ENCODE results near the gene AHCYL1. TPM values are rescaled to one million over a fixed set of nuclear protein-coding genes. Genes with fewer than 3 reads are reported as not detected.

Gene AHCYL1
- polyA plus RNA-seq, 2 of the 4 experiments (the other 2 are of a cell fraction): 124 to 148 TPM

GRCh38 chr1:110004583-110004982 is 20.0 kb downstream of the AHCYL1 start:
- Histone ChIP-seq H3K4me3 (peak overlapping the region; percentile 47), H3K27ac (peak overlapping the region; percentile 84 to 88), H3K4me1 (peaks cover 65% of the 10 kb centered on the region), H3K9me3 (no peaks in the 10 kb centered on the region), H3K4me2 (peak overlapping the region; percentile 96)
- no peak for DNase-seq (ENCODE audit: low read depth in 1 of 2, low spot score in 1 of 2)
- CTCF ChIA-PET: interaction anchor here (1.1 to 5.0 kb wide), 3 partner anchors 18 to 231 kb away, joined by 3 to 46 read pairs (median 4); partner anchors contain the start of gene AHCYL1
- FAIRE-seq: no peak
- no peak for TF ChIP-seq HEYL (CRISPR knock-in tag; IDR thresholded peaks at IDR 0.05)
- no peak for TF ChIP-seq MYC (IDR thresholded peaks at IDR 0.05; ENCODE audit: borderline replicate concordance, low read length)
- no peak for TF ChIP-seq SREBF2 (IDR thresholded peaks at IDR 0.05)
- no peak for TF ChIP-seq FOXS1 (CRISPR knock-in tag; IDR thresholded peaks at IDR 0.05)
- TF ChIP-seq CHD2 (IDR thresholded peaks at IDR 0.05; ENCODE audit: low read length, partially characterized antibody): no peak
- TF ChIP-seq, protein P1, sequence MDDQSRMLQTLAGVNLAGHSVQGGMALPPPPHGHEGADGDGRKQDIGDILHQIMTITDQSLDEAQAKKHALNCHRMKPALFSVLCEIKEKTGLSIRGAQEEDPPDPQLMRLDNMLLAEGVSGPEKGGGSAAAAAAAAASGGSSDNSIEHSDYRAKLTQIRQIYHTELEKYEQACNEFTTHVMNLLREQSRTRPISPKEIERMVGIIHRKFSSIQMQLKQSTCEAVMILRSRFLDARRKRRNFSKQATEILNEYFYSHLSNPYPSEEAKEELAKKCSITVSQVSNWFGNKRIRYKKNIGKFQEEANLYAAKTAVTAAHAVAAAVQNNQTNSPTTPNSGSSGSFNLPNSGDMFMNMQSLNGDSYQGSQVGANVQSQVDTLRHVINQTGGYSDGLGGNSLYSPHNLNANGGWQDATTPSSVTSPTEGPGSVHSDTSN (IDR thresholded peaks at IDR 0.05): no peak
- TF ChIP-seq JUNB (IDR thresholded peaks at IDR 0.05): no peak
- TF ChIP-seq BCL3 (IDR thresholded peaks at IDR 0.05): no peak
- no peak for TF ChIP-seq ZFP36 (IDR thresholded peaks at IDR 0.05; ENCODE audit: borderline replicate concordance, partially characterized antibody)
- TF ChIP-seq HDAC2 (IDR thresholded peaks at IDR 0.05): no peak
- TF ChIP-seq RCOR1 (IDR thresholded peaks at IDR 0.05; ENCODE audit: low read depth, low read length): no peak
- TF ChIP-seq RFX5 (IDR thresholded peaks at IDR 0.05): no peak
- POLR2A ChIA-PET: interaction anchor here (0.7 kb wide), 1 partner anchor 456 kb away, joined by 3 read pairs; the partner anchor contains the start of gene GNAI3
- 5% methylated on average over 1 of the region's 1 CpG for WGBS (ENCODE audit: missing lambda C conversion rate)
- peak in 1 of 2 experiments; percentile 25; a peak in 3 of 6 replicates for ATAC-seq

DNA sequence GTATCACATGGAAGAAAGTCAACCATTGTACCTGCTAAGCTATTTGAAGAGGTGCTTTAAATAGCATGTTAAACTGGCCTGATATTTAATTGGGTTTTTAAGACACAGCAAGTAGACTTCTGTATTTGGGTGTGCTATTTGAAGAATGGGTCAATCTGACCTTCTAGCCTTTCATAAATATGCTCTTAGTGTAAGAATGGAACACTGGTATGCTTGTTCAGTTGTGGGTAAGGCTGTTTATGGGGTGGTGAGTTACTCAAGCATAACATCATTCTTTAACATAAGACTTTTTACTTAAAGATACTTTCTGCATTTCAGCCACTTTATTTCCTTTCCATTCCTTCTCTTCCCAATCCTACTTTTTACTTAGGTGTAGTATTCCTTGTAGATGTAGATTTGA is 21.4 kb downstream of the AHCYL1 start:
- Histone ChIP-seq H3K4me1 (peaks cover 53% of the 10 kb centered on the region), H3K4me3 (peak overlapping the region; percentile 47), H3K27ac (peak overlapping the region in 1 of 2 experiments; percentile 88; a peak in 3 of 6 replicates), H3K9me3 (no peaks in the 10 kb centered on the region), H3K4me2 (peak overlapping the region; percentile 96)
- POLR2A ChIA-PET: no interaction called here
- CTCF ChIA-PET: interaction anchor here (0.6 to 5.0 kb wide), 8 partner anchors 9 to 233 kb away, joined by 3 to 46 read pairs (median 4); partner anchors contain the start of gene AHCYL1
- no peak for DNase-seq (ENCODE audit: low read depth in 1 of 2, low spot score in 1 of 2)
- ATAC-seq: no peak
- no peak for TF ChIP-seq RAD21 (conservative IDR thresholded peaks at IDR 0.05 in 1 of 2, IDR thresholded peaks at IDR 0.05 in 1 of 2)
- no peak for TF ChIP-seq TFCP2L1 (CRISPR knock-in tag; IDR thresholded peaks at IDR 0.05)
- TF ChIP-seq EHF (CRISPR knock-in tag; IDR thresholded peaks at IDR 0.05): no peak
- TF ChIP-seq MAX (IDR thresholded peaks at IDR 0.05): no peak
- no peak for TF ChIP-seq RARB (CRISPR knock-in tag; IDR thresholded peaks at IDR 0.05)
- no peak for TF ChIP-seq PHF8 (IDR thresholded peaks at IDR 0.05; ENCODE audit: borderline replicate concordance, low read depth)
- TF ChIP-seq NPAS2 (CRISPR knock-in tag; IDR thresholded peaks at IDR 0.05; ENCODE audit: borderline replicate concordance): no peak
- no peak for TF ChIP-seq ELK1 (IDR thresholded peaks at IDR 0.05; ENCODE audit: low read depth, low read length)
- TF ChIP-seq TP53 (CRISPR knock-in tag; IDR thresholded peaks at IDR 0.05): no peak
- no peak for TF ChIP-seq KDM5A (IDR thresholded peaks at IDR 0.05)
- no peak for TF ChIP-seq FOXS1 (CRISPR knock-in tag; IDR thresholded peaks at IDR 0.05)
- no peak for TF ChIP-seq JUNB (IDR thresholded peaks at IDR 0.05)
- no peak for FAIRE-seq
